HEK293 (cell line): ENCODE measurements around the gene URGCP.

ENCODE experiments used
- CTCF ChIA-PET: fragments of 350-600 bp; formaldehyde crosslinking; extraction: SDS; loops from one replicate; lab custom pipeline; 2021; ENCODE audit warnings: antibody characterized with exemption; lab: Yijun Ruan, JAX
- POLR2A ChIA-PET: fragments of 300-600 bp; formaldehyde crosslinking; extraction: SDS; loops from one replicate; lab custom pipeline; 2020; ENCODE audit warnings: antibody characterized with exemption, inconsistent platforms; lab: Yijun Ruan, JAX
- H3K27ac ChIP-seq: fragments of 200-500 bp; sonication (Bioruptor generic); 2 replicates; pipeline ENCODE4 v1.5.1; 2014; ENCODE audit warnings: low read depth, low read length, control low read depth, inconsistent platforms; ENCODE audit errors: extremely low read depth
- H3K36me3 ChIP-seq, 2 experiments: fragments of 200-500 bp in 1 of 2; sonication (Bioruptor generic) in 1 of 2; 1 replicate in 1 of 2; 2 replicates in 1 of 2; pipeline ENCODE4 v1.5.1; 2014 to 2017; ENCODE audit warnings: inconsistent platforms in 2 of 2, low read length in 2 of 2; ENCODE audit not compliant: control insufficient read depth in 2 of 2, insufficient read depth in 1 of 2
- H3K4me1 ChIP-seq: fragments of 200-500 bp; sonication (Bioruptor generic); 2 replicates; pipeline ENCODE4 v1.5.1; 2014; ENCODE audit warnings: mild to moderate bottlenecking, low read length, inconsistent platforms; ENCODE audit not compliant: control insufficient read depth, insufficient read depth
- H3K4me3 ChIP-seq: 2 replicates; pipeline ENCODE4 v1.5.1; 2011; ENCODE audit warnings: low read depth, mild to moderate bottlenecking, control low read depth, low read length, moderate library complexity
- H3K9me3 ChIP-seq: fragments of 200-500 bp; sonication (Bioruptor generic); 2 replicates; pipeline ENCODE4 v1.5.1; 2014; ENCODE audit warnings: low read depth, low read length, inconsistent platforms; ENCODE audit not compliant: control insufficient read depth, insufficient read depth
- PBX3 ChIP-seq: sonication (generic); formaldehyde crosslinking; IDR thresholded peaks from 2 replicates; pipeline ENCODE4 v1.8.1; 2022; ENCODE audit warnings: mild to moderate bottlenecking, moderate library complexity, missing genetic modification reagents
- PRDM10 ChIP-seq: fragments of 450-650 bp; formaldehyde crosslinking; IDR thresholded peaks from 2 replicates; pipeline ENCODE4 v1.5.1; 2016; ENCODE audit warnings: missing biosample characterization, missing genetic modification characterization
- REST ChIP-seq: fragments of 450-650 bp; formaldehyde crosslinking; IDR thresholded peaks from 2 replicates; pipeline ENCODE4 v1.5.1; 2016; ENCODE audit warnings: missing biosample characterization, missing genetic modification characterization
- SCRT1 ChIP-seq: fragments of 450-650 bp; formaldehyde crosslinking; IDR thresholded peaks from 2 replicates; pipeline ENCODE4 v1.5.1; 2016; ENCODE audit warnings: missing biosample characterization, missing genetic modification characterization, borderline replicate concordance
- TCF7L2 ChIP-seq: IDR thresholded peaks from 2 replicates; pipeline ENCODE4 v1.6.1; 2011; ENCODE audit warnings: low read depth, mild to moderate bottlenecking, inconsistent platforms, low read length, moderate library complexity, borderline replicate concordance
- ZBTB10 ChIP-seq: fragments of 450-650 bp; formaldehyde crosslinking; IDR thresholded peaks from 2 replicates; pipeline ENCODE4 v1.5.1; 2016; ENCODE audit warnings: missing biosample characterization, missing genetic modification characterization
- ZBTB20 ChIP-seq: fragments of 450-650 bp; formaldehyde crosslinking; IDR thresholded peaks from 2 replicates; pipeline ENCODE4 v1.5.1; 2016; ENCODE audit warnings: missing biosample characterization, missing genetic modification characterization
- ZBTB21 ChIP-seq: fragments of 450-650 bp; formaldehyde crosslinking; IDR thresholded peaks from 2 replicates; pipeline ENCODE4 v1.5.1; 2017; ENCODE audit warnings: missing biosample characterization, missing genetic modification characterization
- ZNF112 ChIP-seq: fragments of 450-650 bp; formaldehyde crosslinking; IDR thresholded peaks from 2 replicates; pipeline ENCODE4 v1.5.0; 2017; ENCODE audit warnings: missing biosample characterization, missing genetic modification characterization
- ZNF214 ChIP-seq: fragments of 450-650 bp; formaldehyde crosslinking; IDR thresholded peaks from 2 replicates; pipeline ENCODE4 v1.5.1; 2017; ENCODE audit warnings: missing biosample characterization, mild to moderate bottlenecking, missing genetic modification characterization, borderline replicate concordance
- ZNF248 ChIP-seq: fragments of 450-650 bp; formaldehyde crosslinking; IDR thresholded peaks from 2 replicates; pipeline ENCODE4 v1.5.1; 2017; ENCODE audit warnings: missing biosample characterization, missing genetic modification characterization
- ZNF571 ChIP-seq: fragments of 450-650 bp; formaldehyde crosslinking; IDR thresholded peaks from 2 replicates; pipeline ENCODE4 v1.5.0; 2017; ENCODE audit warnings: missing biosample characterization, missing genetic modification characterization
- ZNF645 ChIP-seq: fragments of 450-650 bp; formaldehyde crosslinking; IDR thresholded peaks from 2 replicates; pipeline ENCODE4; 2016; ENCODE audit warnings: missing biosample characterization, missing genetic modification characterization
- ZNF704 ChIP-seq: fragments of 450-650 bp; formaldehyde crosslinking; IDR thresholded peaks from 2 replicates; pipeline ENCODE4 v1.5.1; 2016; ENCODE audit warnings: missing biosample characterization, missing genetic modification characterization
- ZNF768 ChIP-seq: fragments of 450-650 bp; formaldehyde crosslinking; IDR thresholded peaks from 2 replicates; pipeline ENCODE4 v1.5.1; 2018; ENCODE audit warnings: missing biosample characterization, mild to moderate bottlenecking, missing genetic modification characterization
- ZNF777 ChIP-seq: fragments of 450-650 bp; formaldehyde crosslinking; IDR thresholded peaks from 2 replicates; pipeline ENCODE4 v1.5.1; 2017; ENCODE audit warnings: missing biosample characterization, missing genetic modification characterization, borderline replicate concordance
- ZNF792 ChIP-seq: fragments of 450-650 bp; formaldehyde crosslinking; IDR thresholded peaks from 2 replicates; pipeline ENCODE4 v1.5.1; 2016; ENCODE audit warnings: missing biosample characterization, missing genetic modification characterization
- ZSCAN30 ChIP-seq: fragments of 450-650 bp; IDR thresholded peaks from 2 replicates; pipeline ENCODE4 v1.5.1; 2018; ENCODE audit warnings: missing biosample characterization, mild to moderate bottlenecking, missing genetic modification characterization, moderate library complexity
- TF ChIP-seq, protein P1 (sequence below): fragments of 450-650 bp; formaldehyde crosslinking; IDR thresholded peaks from 2 replicates; pipeline ENCODE4 v1.5.1; 2016; ENCODE audit warnings: missing biosample characterization, missing genetic modification characterization

The URGCP gene

GRCh38 chr7:43931346-43931745 lies 24.9 kb upstream of the URGCP start (continued):
- TF ChIP-seq ZBTB10 (tag by site-specific recombination), result no peak
- TF ChIP-seq ZBTB20 (tag by site-specific recombination), result no peak
- TF ChIP-seq ZNF645 (tag by site-specific recombination), result no peak

GRCh38 chr7:43929529-43930457 lies 23.4 kb upstream of the URGCP start:
- POLR2A ChIA-PET, result no interaction called here
- CTCF ChIA-PET, result interaction anchor here (0.6 kb wide), 2 partner anchors 82 to 102 kb away, joined by 3 to 4 read pairs; no protein-coding TSS in a partner anchor
- Histone ChIP-seq H3K4me3 (no peak overlapping the region), H3K4me1 (no peaks in the 10 kb centered on the region), H3K27ac (no peak overlapping the region), H3K9me3 (no peaks in the 10 kb centered on the region), H3K36me3 (peaks cover 0 to 1% of the 10 kb centered on the region in 2 experiments; a peak in 1 of 3 replicates)
- TF ChIP-seq TCF7L2, result no peak
- TF ChIP-seq, protein P1, sequence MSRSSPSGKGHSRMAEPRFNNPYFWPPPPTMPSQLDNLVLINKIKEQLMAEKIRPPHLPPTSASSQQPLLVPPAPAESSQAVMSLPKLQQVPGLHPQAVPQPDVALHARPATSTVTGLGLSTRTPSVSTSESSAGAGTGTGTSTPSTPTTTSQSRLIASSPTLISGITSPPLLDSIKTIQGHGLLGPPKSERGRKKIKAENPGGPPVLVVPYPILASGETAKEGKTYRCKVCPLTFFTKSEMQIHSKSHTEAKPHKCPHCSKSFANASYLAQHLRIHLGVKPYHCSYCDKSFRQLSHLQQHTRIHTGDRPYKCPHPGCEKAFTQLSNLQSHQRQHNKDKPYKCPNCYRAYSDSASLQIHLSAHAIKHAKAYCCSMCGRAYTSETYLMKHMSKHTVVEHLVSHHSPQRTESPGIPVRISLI (tag by site-specific recombination), result no peak
- TF ChIP-seq ZNF214 (tag by site-specific recombination), result no peak
- no peak for TF ChIP-seq PBX3 (CRISPR knock-in tag)
- TF ChIP-seq SCRT1 (tag by site-specific recombination), result no peak
- no peak for TF ChIP-seq REST (tag by site-specific recombination)
- no peak for TF ChIP-seq ZNF792 (tag by site-specific recombination)
- TF ChIP-seq ZSCAN30, result no peak
- no peak for TF ChIP-seq ZNF571
- no peak for TF ChIP-seq ZNF112 (tag by site-specific recombination)
- no peak for TF ChIP-seq ZNF777 (tag by site-specific recombination)
- TF ChIP-seq ZNF704 (tag by site-specific recombination), result no peak
- TF ChIP-seq ZNF768 (tag by site-specific recombination), result no peak
- TF ChIP-seq ZBTB21, result no peak
- no peak for TF ChIP-seq ZNF248 (tag by site-specific recombination)
- TF ChIP-seq PRDM10 (tag by site-specific recombination), result no peak
